Endodermal cell (in vitro differentiated cells): ENCODE results near the gene AKR1C8. TPM values are rescaled to one million over a fixed set of nuclear protein-coding genes. Genes with fewer than 3 reads are reported as not detected.
A peak's percentile ranks its signal among the peaks of the same experiment; 100 is the strongest.
"Not testable (repeated sequence)": the region's sequence is repeated elsewhere in the genome, so short reads cannot be mapped to it uniquely, and the experiment has no call there.

ENCODE experiments used
- DNase-seq: peaks from one replicate; pipeline ENCODE4 v3.0.0-alpha.2; 2017
- H3K27ac ChIP-seq: 2 replicates; pipeline ENCODE4 v1.5.1; 2013; ENCODE audit warnings: mild to moderate bottlenecking, low read depth, low read length, moderate library complexity
- H3K27me3 ChIP-seq: 2 replicates; pipeline ENCODE4 v1.6.1; 2013; ENCODE audit warnings: mild to moderate bottlenecking, low read length, moderate library complexity; ENCODE audit not compliant: insufficient read depth, control insufficient read depth, poor library complexity, severe bottlenecking
- H3K36me3 ChIP-seq: 2 replicates; pipeline ENCODE4 v1.7.0; 2013; ENCODE audit warnings: mild to moderate bottlenecking, low read length, moderate library complexity; ENCODE audit not compliant: control insufficient read depth, insufficient read depth
- H3K4me1 ChIP-seq: one replicate; pipeline ENCODE4 v1.7.0; 2013; ENCODE audit warnings: low read length; ENCODE audit not compliant: control insufficient read depth, insufficient read depth
- H3K4me3 ChIP-seq: 2 replicates; pipeline ENCODE4 v1.5.1; 2013; ENCODE audit warnings: mild to moderate bottlenecking, low read length, moderate library complexity
- H3K9ac ChIP-seq: 2 replicates; pipeline ENCODE4 v1.6.1; 2013; ENCODE audit warnings: mild to moderate bottlenecking, low read length, moderate library complexity; ENCODE audit not compliant: poor library complexity, severe bottlenecking; ENCODE audit errors: extremely low read depth
- H3K9me3 ChIP-seq: 2 replicates; pipeline ENCODE4 v1.6.1; 2013; ENCODE audit warnings: mild to moderate bottlenecking, low read length, moderate library complexity; ENCODE audit not compliant: control insufficient read depth
- H3K27ac Mint-ChIP-seq: 2 replicates; pipeline ENCODE4 v1.8.0; 2020; ENCODE audit warnings: mixed read lengths
- H3K27me3 Mint-ChIP-seq: 2 replicates; pipeline ENCODE4 v1.8.0; 2021; ENCODE audit warnings: mild to moderate bottlenecking, mixed read lengths; ENCODE audit not compliant: insufficient read depth
- H3K36me3 Mint-ChIP-seq: 2 replicates; pipeline ENCODE4 v1.8.0; 2020; ENCODE audit warnings: low read depth, mixed read lengths
- H3K4me1 Mint-ChIP-seq: 2 replicates; pipeline ENCODE4 v1.8.0; 2020; ENCODE audit warnings: mixed read lengths
- H3K4me3 Mint-ChIP-seq: 2 replicates; pipeline ENCODE4 v1.8.0; 2020; ENCODE audit warnings: mild to moderate bottlenecking, moderate library complexity, mixed read lengths
- H3K9me3 Mint-ChIP-seq: 2 replicates; pipeline ENCODE4 v1.8.0; 2020; ENCODE audit warnings: mild to moderate bottlenecking, mixed read lengths
- WGBS, 2 experiments: methylation state at CpG; one replicate each; pipeline versions ENCODE4 v1.1.5 to v1.1.7; 2013; ENCODE audit warnings: missing lambda C conversion rate in 2 of 2, mixed read lengths in 1 of 2; ENCODE audit not compliant: insufficient coverage in 1 of 2, insufficient read length in 1 of 2; 5-methylcytosine and 5-hydroxymethylcytosine counted together
- total RNA-seq, 2 donors: library from RNA; stranded (reverse); fragmentation: NEBNext Ultra II Directional in 1 of 2; extraction: Animal tissue kit (Norgen Biotek cat#: 25700) in 1 of 2; gene quantifications; 2 replicates in 1 of 2; 3 replicates in 1 of 2; pipeline ENCODE4 v1.2.1, GENCODE V29; 2021
- TF ChIP-seq, protein P1 (sequence below): fragments of 200-600 bp; sonication (generic); conservative IDR thresholded peaks from 2 replicates; pipeline ENCODE4 v1.5.0; 2021; ENCODE audit warnings: antibody characterized with exemption, mild to moderate bottlenecking

AKR1C8 gene
- total RNA-seq, 2 donors from 2014 or later, result not detected

DNA sequence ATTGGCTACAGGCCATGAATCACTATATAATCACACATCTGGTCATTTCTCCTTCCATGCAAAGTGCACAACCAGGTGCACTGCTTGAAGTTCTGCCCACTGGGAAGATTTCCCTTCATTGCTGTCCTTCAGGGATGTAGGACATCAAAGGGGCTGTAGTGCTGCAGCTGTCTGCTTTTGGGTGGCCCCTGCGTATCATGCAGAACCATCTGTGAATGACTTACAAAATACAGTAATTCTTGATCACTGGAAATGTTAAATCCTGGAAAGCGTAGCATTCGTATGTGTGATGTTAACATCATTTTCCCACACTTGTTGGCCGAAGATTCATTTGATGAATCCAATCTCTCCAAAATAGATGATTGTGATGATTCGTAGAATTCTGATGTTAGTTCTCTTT, 68.3 kb downstream of the AKR1C8 start:
- Histone ChIP-seq H3K27me3 (no peaks in the 10 kb centered on the region), H3K4me3 (no peak overlapping the region), H3K36me3 (no peaks in the 10 kb centered on the region), H3K9ac (no peak overlapping the region), H3K27ac (no peak overlapping the region), H3K4me1 (no peaks in the 10 kb centered on the region), H3K9me3 (peaks cover 9% of the 10 kb centered on the region)
- WGBS, 2 experiments, result 94 to 100% methylated on average over 3 to 5 of the region's 5 CpGs
- no peak for DNase-seq
- TF ChIP-seq, protein P1, sequence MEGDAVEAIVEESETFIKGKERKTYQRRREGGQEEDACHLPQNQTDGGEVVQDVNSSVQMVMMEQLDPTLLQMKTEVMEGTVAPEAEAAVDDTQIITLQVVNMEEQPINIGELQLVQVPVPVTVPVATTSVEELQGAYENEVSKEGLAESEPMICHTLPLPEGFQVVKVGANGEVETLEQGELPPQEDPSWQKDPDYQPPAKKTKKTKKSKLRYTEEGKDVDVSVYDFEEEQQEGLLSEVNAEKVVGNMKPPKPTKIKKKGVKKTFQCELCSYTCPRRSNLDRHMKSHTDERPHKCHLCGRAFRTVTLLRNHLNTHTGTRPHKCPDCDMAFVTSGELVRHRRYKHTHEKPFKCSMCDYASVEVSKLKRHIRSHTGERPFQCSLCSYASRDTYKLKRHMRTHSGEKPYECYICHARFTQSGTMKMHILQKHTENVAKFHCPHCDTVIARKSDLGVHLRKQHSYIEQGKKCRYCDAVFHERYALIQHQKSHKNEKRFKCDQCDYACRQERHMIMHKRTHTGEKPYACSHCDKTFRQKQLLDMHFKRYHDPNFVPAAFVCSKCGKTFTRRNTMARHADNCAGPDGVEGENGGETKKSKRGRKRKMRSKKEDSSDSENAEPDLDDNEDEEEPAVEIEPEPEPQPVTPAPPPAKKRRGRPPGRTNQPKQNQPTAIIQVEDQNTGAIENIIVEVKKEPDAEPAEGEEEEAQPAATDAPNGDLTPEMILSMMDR, result no peak
- Mint-ChIP-seq H3K4me3 (no peak overlapping the region), H3K36me3 (no peaks in the 10 kb centered on the region), H3K4me1 (no peaks in the 10 kb centered on the region), H3K27ac (no peak overlapping the region), H3K9me3 (peaks cover 60% of the 10 kb centered on the region), H3K27me3 (peaks cover 3% of the 10 kb centered on the region)

DNA sequence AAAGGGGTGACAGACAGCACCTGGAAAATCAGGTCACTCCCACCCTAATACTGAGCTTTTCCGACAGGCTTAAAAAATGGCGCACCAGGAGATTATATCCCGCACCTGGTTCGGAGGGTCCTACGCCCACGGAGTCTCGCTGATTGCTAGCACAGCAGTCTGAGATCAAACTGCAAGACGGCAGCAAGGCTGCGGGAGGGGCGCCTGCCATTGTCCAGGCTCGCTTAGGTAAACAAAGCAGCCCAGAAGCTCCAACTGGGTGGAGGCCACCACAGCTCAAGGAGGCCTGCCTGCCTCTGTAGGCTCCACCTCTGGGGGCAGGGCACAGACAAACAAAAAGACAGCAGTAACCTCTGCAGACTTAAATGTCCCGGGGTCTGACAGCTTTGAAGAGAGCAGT, 75.1 kb downstream of the AKR1C8 start:
- not testable (repeated sequence) for DNase-seq, H3K27ac ChIP-seq
- peaks cover 41% of the 10 kb centered on the region for H3K9me3 Mint-ChIP-seq

DNA sequence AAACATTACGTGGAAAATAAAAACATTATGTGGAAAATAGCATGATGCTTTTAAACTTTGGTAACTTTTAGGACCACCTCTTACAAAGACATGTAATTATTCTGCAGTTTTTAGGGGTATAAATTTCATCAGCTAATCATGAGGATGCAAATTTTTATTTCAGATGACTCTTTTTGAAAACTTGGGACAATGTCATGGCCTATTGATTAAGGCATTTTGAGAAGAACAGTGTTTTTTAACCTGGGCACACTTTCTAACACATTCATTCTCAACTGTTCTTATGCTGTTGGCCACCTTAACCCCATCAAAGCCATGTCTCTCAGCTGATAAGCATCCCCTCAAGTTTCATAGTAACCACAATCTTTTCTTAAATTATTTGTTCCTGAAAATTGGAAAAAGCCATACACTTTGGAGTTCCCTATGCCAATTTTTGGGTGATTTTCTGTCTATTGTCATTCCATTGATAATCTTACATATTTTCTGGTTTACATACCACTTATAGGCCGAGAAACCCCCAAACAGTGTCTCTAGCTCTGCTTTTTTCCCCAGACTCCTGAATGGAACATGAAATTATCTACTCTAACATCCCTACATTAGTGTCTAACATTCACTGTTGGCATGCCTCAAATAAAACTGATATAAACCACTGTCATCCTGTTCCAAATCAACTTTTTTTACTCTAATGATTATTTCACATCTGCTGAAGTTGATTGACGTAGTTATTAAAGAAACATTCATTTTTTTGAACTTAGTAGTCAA, 76.1 kb downstream of the AKR1C8 start:
- no peak overlapping the region for H3K27ac ChIP-seq
- no peak overlapping the region for H3K27ac Mint-ChIP-seq
- H3K4me3 ChIP-seq, result peak overlapping the region; percentile 19
- no peaks in the 10 kb centered on the region for H3K27me3 Mint-ChIP-seq
- no peaks in the 10 kb centered on the region for H3K4me1 ChIP-seq
- peaks cover 9% of the 10 kb centered on the region for H3K9me3 ChIP-seq
- H3K36me3 ChIP-seq, result no peaks in the 10 kb centered on the region
- peaks cover 37% of the 10 kb centered on the region for H3K9me3 Mint-ChIP-seq
- no peaks in the 10 kb centered on the region for H3K27me3 ChIP-seq
- 0 to 25% methylated on average over 1 to 3 of the region's 3 CpGs for whole genome bisulfite sequencing, 2 experiments
- peaks cover 4% of the 10 kb centered on the region for H3K36me3 Mint-ChIP-seq
- no peak overlapping the region for H3K4me3 Mint-ChIP-seq
- no peaks in the 10 kb centered on the region for H3K4me1 Mint-ChIP-seq
- no peak for DNase-seq
- TF ChIP-seq, protein P1, result no peak
- no peak overlapping the region for H3K9ac ChIP-seq

More for the DNA sequence above, 75.1 kb downstream of the AKR1C8 start:
- H3K9me3 ChIP-seq, H3K4me3 ChIP-seq, H3K4me1 Mint-ChIP-seq, H3K27me3 ChIP-seq, H3K4me3 Mint-ChIP-seq, H3K27ac Mint-ChIP-seq, H3K9ac ChIP-seq, H3K36me3 ChIP-seq, H3K36me3 Mint-ChIP-seq, H3K4me1 ChIP-seq, H3K27me3 Mint-ChIP-seq: not testable (repeated sequence)
- WGBS, 2 experiments, result 40 to 92% methylated on average over 1 to 12 of the region's 12 CpGs
